SK-N-MC (cell line): Measurements from ENCODE around the gene CCN5.

Experiments
- EZH2 ChIP-seq: fragments of 200-600 bp; sonication (generic); IDR thresholded peaks from one replicate; pipeline ENCODE4 v1.6.1; 2017; ENCODE audit warnings: antibody characterized with exemption
- POLR2AphosphoS5 ChIP-seq: IDR thresholded peaks from 2 replicates; pipeline ENCODE4 v1.6.1; 2012; ENCODE audit warnings: mild to moderate bottlenecking, low read depth, low read length, borderline replicate concordance

- TF ChIP-seq EZH2 (no peak), POLR2AphosphoS5 (no peak)
These were observed 23.8 kb downstream of the CCN5 start for GRCh38 chr20:44738813-44739477.
